RWPE1 (cell line): ENCODE data around the gene PLEKHO2.
A peak's percentile ranks its signal among the peaks of the same experiment; 100 is the strongest.

Experiments used
- CTCF ChIA-PET: fragments of 350-600 bp; sonication (Branson Sonifier 250); formaldehyde crosslinking; extraction: SDS; loops from one replicate; lab custom pipeline; 2021; lab: Yijun Ruan, JAX
- POLR2A ChIA-PET: fragments of 400-600 bp; formaldehyde crosslinking; extraction: SDS; loops from one replicate; lab custom pipeline; 2020; ENCODE audit warnings: antibody characterized with exemption; ENCODE audit not compliant: low non-redundant PET; lab: Yijun Ruan, JAX
- DNase-seq: peaks from one replicate; pipeline ENCODE4 v3.0.0; 2012; ENCODE audit warnings: low spot score
- H3K27ac ChIP-seq: fragments of 450-650 bp; 2 replicates; pipeline ENCODE4 v1.5.1; 2017
- TF ChIP-seq, protein P1 (sequence below): fragments of 450-650 bp; conservative IDR thresholded peaks from 2 replicates; pipeline ENCODE4 v1.5.1; 2017; ENCODE audit warnings: low read depth, mild to moderate bottlenecking

PLEKHO2 gene

DNA sequence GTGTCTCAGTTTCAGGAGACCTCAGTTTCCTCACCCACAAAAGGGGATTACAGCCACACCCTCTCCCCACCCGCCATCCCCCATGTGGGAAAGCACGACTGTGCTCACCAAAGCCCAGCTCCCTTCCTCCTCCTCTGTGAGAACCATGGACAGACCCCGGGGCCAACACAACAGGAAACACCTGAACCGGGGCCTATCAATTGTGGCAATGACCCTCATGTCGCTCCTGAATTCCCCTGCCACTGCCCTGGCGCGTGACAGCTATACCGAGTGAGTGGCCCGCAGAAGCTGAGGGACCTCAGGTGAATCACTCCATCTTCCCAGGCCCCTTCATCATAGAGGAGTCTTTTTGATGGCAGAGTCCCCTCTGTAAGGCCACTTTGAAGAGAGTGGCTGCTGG lies 28.6 kb downstream of the PLEKHO2 start:
- TF ChIP-seq, protein P1, sequence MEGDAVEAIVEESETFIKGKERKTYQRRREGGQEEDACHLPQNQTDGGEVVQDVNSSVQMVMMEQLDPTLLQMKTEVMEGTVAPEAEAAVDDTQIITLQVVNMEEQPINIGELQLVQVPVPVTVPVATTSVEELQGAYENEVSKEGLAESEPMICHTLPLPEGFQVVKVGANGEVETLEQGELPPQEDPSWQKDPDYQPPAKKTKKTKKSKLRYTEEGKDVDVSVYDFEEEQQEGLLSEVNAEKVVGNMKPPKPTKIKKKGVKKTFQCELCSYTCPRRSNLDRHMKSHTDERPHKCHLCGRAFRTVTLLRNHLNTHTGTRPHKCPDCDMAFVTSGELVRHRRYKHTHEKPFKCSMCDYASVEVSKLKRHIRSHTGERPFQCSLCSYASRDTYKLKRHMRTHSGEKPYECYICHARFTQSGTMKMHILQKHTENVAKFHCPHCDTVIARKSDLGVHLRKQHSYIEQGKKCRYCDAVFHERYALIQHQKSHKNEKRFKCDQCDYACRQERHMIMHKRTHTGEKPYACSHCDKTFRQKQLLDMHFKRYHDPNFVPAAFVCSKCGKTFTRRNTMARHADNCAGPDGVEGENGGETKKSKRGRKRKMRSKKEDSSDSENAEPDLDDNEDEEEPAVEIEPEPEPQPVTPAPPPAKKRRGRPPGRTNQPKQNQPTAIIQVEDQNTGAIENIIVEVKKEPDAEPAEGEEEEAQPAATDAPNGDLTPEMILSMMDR: no peak
- POLR2A ChIA-PET: no interaction called here
- no peak overlapping the region for H3K27ac ChIP-seq
- CTCF ChIA-PET: no interaction called here
- no peak for DNase-seq

DNA sequence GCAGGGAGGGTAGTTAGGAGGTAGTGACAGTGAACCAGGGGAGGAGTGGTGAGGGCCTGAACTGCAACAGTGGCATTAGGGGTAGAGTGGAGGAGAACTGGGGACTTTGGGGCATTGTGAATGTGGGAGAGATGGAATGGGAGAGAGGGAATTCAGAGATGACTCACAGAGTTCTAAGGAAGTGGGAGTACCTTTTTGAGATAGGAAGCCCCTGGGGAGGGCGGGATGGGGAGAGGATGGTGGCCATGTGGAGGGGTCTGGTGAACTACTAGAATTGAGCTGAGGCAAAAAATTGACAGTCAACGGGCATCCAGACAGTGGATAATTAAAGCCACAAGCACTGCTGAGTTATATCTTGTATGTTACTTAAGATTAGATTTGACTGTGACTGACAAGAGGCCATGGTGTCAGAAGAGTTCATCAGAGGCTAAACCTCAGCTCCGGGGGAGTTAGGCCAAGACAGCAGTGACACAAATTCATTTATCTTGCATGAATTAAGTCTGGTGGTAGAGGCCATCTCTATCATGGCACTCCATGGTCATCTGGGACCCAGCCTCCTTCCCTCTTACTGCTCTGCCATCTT lies 34.0 kb downstream of the PLEKHO2 start:
- DNase-seq: no peak
- ChIA-PET POLR2A (no interaction called here), CTCF (no interaction called here)
- TF ChIP-seq, protein P1: no peak
- no peak overlapping the region for H3K27ac ChIP-seq

DNA sequence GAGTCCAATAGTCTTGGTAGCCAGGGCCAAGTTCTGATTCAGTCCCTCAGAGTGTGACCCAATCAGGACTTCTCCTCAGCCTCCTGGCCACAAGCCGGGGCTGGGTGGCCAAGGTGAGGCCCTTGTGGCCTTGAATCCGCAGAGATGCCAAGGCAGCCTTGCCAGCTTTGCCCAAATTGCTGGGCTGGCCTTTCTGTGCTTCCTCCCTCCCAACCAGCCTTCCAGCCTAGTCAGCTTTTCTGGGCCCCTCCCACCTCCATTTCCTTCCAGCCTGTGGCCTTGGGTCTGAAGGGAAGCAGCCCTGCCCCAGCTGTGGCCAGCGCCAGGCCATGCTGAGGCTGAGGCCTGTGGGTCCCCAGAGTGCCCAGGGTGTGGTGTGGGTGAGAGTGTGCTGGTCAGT lies 35.7 kb downstream of the PLEKHO2 start:
- H3K27ac ChIP-seq: peak overlapping the region; percentile 41
- POLR2A ChIA-PET: no interaction called here
- CTCF ChIA-PET: no interaction called here
- no peak for DNase-seq
- TF ChIP-seq, protein P1: no peak

DNA sequence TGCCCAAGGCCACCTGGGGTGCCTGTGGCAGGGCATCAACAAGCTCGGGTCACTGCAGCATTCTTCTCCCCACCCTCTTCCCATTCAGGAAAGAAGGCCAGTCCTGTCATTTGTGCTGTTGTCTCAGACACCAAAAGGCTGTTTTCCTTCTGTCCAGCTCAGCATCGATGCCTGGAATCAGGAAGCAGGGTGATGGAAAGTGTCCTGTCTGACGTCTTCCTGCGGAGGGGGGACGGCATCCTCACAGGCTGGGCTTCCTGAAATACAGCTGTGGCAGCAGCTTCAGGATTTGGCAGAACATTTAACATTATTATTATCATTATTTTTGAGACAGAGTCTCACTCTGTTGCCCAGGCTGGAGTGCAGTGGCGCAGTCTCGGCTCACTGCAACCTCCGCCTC lies 37.0 kb downstream of the PLEKHO2 start:
- TF ChIP-seq, protein P1: no peak
- POLR2A ChIA-PET: interaction anchor here (0.6 kb wide), 1 partner anchor 168 kb away, joined by 3 read pairs; no protein-coding TSS in a partner anchor
- no peak for DNase-seq
- CTCF ChIA-PET: interaction anchor here (0.6 kb wide), 1 partner anchor 156 kb away, joined by 3 read pairs; no protein-coding TSS in a partner anchor
- H3K27ac ChIP-seq: no peak overlapping the region

DNA sequence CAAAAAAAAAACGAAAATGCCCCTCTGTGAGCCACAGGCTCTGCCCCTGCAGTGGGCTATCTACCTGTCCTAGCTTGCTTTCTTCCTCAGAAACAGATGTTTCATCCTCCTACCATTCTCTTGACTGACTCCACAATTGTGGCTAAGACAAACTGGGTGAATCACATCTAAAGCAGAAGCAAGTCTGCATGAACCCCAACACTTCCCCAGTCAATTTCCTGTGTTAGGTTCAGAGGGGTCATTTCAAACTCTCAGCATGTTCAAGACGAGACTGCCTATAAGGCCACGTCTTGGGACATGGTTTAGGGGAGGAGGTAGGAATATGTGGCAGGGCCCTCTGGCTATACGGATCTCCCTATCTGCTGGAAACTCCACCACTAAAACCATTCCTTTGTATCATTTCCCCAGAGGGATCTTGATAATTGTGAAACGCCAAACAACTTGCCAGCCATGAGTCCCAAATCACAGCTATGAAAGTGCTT lies 41.4 kb downstream of the PLEKHO2 start:
- H3K27ac ChIP-seq: peak overlapping the region; percentile 71
- DNase-seq: peak; percentile 52
- ChIA-PET CTCF (no interaction called here), POLR2A (interaction anchor here (0.6 to 1.4 kb wide), 2 partner anchors 11 to 42 kb away, joined by 3 to 6 read pairs; no protein-coding TSS in a partner anchor)
- TF ChIP-seq, protein P1: no peak

DNA sequence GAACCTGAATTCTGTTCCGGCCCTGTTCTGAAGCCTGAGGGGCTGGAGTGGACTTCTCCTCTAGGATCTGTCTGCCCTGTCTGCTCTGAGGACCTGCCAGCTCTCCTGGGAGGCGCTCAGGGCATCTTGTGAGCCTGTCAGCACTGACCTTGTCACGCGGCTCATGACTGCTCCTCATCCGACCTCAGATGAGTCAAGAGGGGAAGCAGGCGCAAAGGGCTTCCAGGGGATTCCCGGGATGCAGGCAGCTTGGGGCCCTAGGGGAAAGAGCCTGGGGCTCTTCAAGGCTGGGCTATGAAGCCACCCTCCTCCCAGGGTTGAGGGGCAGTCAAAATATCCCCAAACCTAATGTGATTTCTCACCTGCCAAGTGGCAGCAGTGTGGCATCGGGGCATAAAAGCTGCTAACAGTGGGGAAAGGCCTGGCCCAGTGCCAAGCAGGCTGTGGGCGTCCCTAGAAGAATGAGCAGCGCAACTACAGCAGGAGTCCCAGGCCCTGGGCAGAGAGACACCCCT lies 42.3 kb downstream of the PLEKHO2 start:
- DNase-seq: peak; percentile 83
- TF ChIP-seq, protein P1: no peak

More for the DNA sequence above, 42.3 kb downstream of the PLEKHO2 start:
- CTCF ChIA-PET: no interaction called here
- POLR2A ChIA-PET: interaction anchor here (1.4 kb wide), 1 partner anchor 10 kb away, joined by 6 read pairs; no protein-coding TSS in a partner anchor
- peak overlapping the region; percentile 39 for H3K27ac ChIP-seq
